OCI-LY3 (cell line): ENCODE measurements around the gene CACNA1E.

ENCODE experiments used
- EZH2phosphoT487 ChIP-seq: fragments of 200-600 bp; shearing (Covaris generic); IDR thresholded peaks from 2 replicates; pipeline ENCODE4 v1.6.1; 2018; ENCODE audit warnings: antibody characterized with exemption, mixed run types, low read depth
- TF ChIP-seq, protein P1 (sequence below): fragments of 200-600, 300-600 bp; sonication (generic); IDR thresholded peaks from 2 replicates; pipeline ENCODE4 v1.5.1; 2014; ENCODE audit warnings: antibody characterized with exemption, low read length, low read depth

DNA sequence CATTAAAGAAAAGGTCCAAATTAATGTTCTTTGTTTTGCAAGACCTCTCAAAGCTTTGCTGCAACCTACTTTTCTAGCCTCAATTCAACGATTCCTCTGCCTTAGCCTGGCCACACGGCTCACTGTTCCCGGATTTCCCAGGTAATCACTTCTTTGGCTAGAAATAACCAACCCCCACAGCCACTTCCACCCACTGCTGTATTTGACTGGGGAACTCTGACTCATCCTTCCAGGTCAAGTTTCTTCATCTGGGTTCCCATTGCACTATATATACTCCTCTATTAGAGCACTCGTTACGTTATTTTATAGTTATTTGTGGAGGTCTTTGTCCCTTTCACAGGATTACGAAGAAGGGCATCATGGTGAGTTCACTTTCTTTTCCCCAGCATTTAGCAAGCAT, 185.9 kb downstream of the CACNA1E start:
- TF ChIP-seq, protein P1, sequence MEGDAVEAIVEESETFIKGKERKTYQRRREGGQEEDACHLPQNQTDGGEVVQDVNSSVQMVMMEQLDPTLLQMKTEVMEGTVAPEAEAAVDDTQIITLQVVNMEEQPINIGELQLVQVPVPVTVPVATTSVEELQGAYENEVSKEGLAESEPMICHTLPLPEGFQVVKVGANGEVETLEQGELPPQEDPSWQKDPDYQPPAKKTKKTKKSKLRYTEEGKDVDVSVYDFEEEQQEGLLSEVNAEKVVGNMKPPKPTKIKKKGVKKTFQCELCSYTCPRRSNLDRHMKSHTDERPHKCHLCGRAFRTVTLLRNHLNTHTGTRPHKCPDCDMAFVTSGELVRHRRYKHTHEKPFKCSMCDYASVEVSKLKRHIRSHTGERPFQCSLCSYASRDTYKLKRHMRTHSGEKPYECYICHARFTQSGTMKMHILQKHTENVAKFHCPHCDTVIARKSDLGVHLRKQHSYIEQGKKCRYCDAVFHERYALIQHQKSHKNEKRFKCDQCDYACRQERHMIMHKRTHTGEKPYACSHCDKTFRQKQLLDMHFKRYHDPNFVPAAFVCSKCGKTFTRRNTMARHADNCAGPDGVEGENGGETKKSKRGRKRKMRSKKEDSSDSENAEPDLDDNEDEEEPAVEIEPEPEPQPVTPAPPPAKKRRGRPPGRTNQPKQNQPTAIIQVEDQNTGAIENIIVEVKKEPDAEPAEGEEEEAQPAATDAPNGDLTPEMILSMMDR, result no peak
- TF ChIP-seq EZH2phosphoT487, result no peak
